ENCODE data around the gene TRIM52. TPM values are rescaled to one million over a fixed set of nuclear protein-coding genes. Genes with fewer than 3 reads are reported as not detected.

The TRIM52 gene
- total RNA-seq, 2 donors from 2014 or later = 13.1 to 15.9 TPM

- Histone ChIP-seq H3K27ac (peak overlapping the region; percentile 92 to 94), H3K4me3 (peak overlapping the region; percentile 84), H3K36me3 (no peaks in the 10 kb centered on the region), H3K4me1 (ENCODE audit: control insufficient read depth in 1 of 2, low read depth in 2 of 2) (peaks cover 7 to 16% of the 10 kb centered on the region in 2 donors), H3K27me3 (replicated peaks; ENCODE audit: insufficient read depth) (no peaks in the 10 kb centered on the region), H3K9me3 (no peaks in the 10 kb centered on the region)
- peak; percentile 83 for DNase-seq (ENCODE audit: low spot score)
- peak; percentile 50 for ATAC-seq (ENCODE audit: insufficient number of reproducible peaks, low FRiP score, low read depth)
- TF ChIP-seq, protein P1, sequence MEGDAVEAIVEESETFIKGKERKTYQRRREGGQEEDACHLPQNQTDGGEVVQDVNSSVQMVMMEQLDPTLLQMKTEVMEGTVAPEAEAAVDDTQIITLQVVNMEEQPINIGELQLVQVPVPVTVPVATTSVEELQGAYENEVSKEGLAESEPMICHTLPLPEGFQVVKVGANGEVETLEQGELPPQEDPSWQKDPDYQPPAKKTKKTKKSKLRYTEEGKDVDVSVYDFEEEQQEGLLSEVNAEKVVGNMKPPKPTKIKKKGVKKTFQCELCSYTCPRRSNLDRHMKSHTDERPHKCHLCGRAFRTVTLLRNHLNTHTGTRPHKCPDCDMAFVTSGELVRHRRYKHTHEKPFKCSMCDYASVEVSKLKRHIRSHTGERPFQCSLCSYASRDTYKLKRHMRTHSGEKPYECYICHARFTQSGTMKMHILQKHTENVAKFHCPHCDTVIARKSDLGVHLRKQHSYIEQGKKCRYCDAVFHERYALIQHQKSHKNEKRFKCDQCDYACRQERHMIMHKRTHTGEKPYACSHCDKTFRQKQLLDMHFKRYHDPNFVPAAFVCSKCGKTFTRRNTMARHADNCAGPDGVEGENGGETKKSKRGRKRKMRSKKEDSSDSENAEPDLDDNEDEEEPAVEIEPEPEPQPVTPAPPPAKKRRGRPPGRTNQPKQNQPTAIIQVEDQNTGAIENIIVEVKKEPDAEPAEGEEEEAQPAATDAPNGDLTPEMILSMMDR (IDR thresholded peaks at IDR 0.05) = no peak
Observed at GRCh38 chr5:181221792-181222629, 38.9 kb downstream of the TRIM52 start.

DNA sequence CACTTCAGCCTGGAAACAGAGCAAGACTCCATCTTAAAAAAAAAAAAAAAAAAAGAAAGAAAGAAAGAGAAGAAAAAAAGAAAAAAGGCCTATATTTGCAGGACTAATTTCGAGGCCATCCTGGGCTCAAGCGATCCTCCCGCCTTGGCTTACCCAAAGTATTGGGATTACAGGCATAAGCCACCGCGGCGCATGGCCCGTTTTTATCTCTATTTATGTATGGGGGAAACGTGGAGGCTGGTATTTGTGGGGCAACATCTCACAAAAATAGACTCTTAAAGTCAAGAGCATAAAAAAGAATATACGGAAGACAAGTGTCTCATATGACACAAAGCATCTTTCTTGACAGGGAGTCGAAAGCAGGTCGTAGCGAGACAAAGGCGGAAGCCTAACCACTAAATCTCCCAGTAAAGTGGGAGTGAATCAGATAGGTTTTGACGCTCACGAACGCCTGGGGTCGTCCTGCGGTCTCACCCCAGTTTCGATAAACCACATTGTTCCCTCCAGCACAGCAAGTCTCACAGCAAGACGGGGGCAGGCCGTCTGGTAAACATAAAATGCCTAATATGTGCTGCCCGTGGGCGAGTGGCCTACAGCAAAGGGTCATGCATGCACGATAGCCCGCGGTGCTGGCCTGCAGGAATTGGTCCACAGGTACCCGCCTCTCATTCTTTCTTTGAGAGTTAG, 39.7 kb downstream of the TRIM52 start:
- DNase-seq (ENCODE audit: low spot score) (no peak), ATAC-seq (ENCODE audit: insufficient number of reproducible peaks, low FRiP score, low read depth) (no peak)
- H3K4me3 ChIP-seq = peak overlapping the region; percentile 84
- TF ChIP-seq, protein P1 (IDR thresholded peaks at IDR 0.05) = no peak
- H3K36me3 ChIP-seq = no peaks in the 10 kb centered on the region
- no peaks in the 10 kb centered on the region for H3K9me3 ChIP-seq
- peak overlapping the region in 1 of 2 donors; percentile 94 for H3K27ac ChIP-seq
- peaks cover 12 to 21% of the 10 kb centered on the region in 2 donors for H3K4me1 ChIP-seq (ENCODE audit: control insufficient read depth in 1 of 2, low read depth in 2 of 2)
- no peaks in the 10 kb centered on the region for H3K27me3 ChIP-seq (replicated peaks; ENCODE audit: insufficient read depth)

DNA sequence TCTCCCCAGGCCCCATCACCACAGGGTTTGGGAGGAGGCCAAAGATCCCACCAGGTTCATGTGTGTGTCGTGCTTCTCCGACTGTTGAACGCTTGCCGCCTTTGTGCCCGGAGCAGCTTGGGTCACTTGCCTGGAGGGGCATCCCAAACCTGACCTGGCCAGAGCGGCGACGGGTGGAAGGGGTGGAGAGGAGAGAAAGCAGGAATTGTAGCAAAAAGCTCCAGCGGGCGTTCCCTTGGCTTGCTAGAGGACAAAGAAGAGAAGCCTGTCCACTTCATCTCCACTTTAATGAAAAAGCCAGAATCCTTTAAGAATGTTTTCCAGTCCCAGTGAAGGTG, 40.8 kb downstream of the TRIM52 start:
- TF ChIP-seq, protein P1 (IDR thresholded peaks at IDR 0.05) = no peak
- Histone ChIP-seq H3K36me3 (no peaks in the 10 kb centered on the region), H3K27ac (no peak overlapping the region), H3K27me3 (replicated peaks; ENCODE audit: insufficient read depth) (no peaks in the 10 kb centered on the region), H3K9me3 (no peaks in the 10 kb centered on the region), H3K4me1 (ENCODE audit: control insufficient read depth in 1 of 2, low read depth in 2 of 2) (peaks cover 12 to 22% of the 10 kb centered on the region in 2 donors), H3K4me3 (no peak overlapping the region)
- DNase-seq (ENCODE audit: low spot score) = no peak
- no peak for ATAC-seq (ENCODE audit: insufficient number of reproducible peaks, low FRiP score, low read depth)

GRCh38 chr5:181219262-181220177, 41.4 kb downstream of the TRIM52 start:
- ATAC-seq (ENCODE audit: insufficient number of reproducible peaks, low FRiP score, low read depth) = no peak

More at GRCh38 chr5:181219262-181220177, 41.4 kb downstream of the TRIM52 start:
- H3K4me3 ChIP-seq = no peak overlapping the region
- H3K9me3 ChIP-seq = no peaks in the 10 kb centered on the region
- H3K27ac ChIP-seq = no peak overlapping the region
- TF ChIP-seq, protein P1 (IDR thresholded peaks at IDR 0.05) = no peak
- DNase-seq (ENCODE audit: low spot score) = no peak
- no peaks in the 10 kb centered on the region for H3K36me3 ChIP-seq
- no peaks in the 10 kb centered on the region for H3K27me3 ChIP-seq (replicated peaks; ENCODE audit: insufficient read depth)
- H3K4me1 ChIP-seq (ENCODE audit: control insufficient read depth in 1 of 2, low read depth in 2 of 2) = peaks cover 11 to 15% of the 10 kb centered on the region in 2 donors
